Vagina (tissue), 2 donors: ENCODE measurements around the gene POLR3H.

Experiments
- POLR2A ChIP-seq, 2 donors: fragments of 450-650 bp; IDR thresholded peaks; one replicate each; pipeline ENCODE4 v1.6.1; 2017; ENCODE audit warnings: antibody characterized with exemption in 2 of 2, mild to moderate bottlenecking in 2 of 2, moderate library complexity in 2 of 2
- POLR2AphosphoS5 ChIP-seq, 2 donors: sonication (generic); formaldehyde crosslinking; IDR thresholded peaks; one replicate each; pipeline ENCODE4 v1.9.0; 2017; ENCODE audit warnings: antibody characterized with exemption in 2 of 2, mild to moderate bottlenecking in 2 of 2, low read depth in 1 of 2; ENCODE audit not compliant: insufficient read depth in 1 of 2
- TF ChIP-seq, protein P1 (sequence below), 3 experiments: fragments of 450-650 bp in 2 of 3; fragments of 200-600 bp in 1 of 3; sonication (generic) in 1 of 3; IDR thresholded peaks; one replicate each; pipeline ENCODE4 v1.5.1; 2017 to 2019; ENCODE audit warnings: antibody characterized with exemption in 3 of 3, mild to moderate bottlenecking in 2 of 3, moderate library complexity in 2 of 3

DNA sequence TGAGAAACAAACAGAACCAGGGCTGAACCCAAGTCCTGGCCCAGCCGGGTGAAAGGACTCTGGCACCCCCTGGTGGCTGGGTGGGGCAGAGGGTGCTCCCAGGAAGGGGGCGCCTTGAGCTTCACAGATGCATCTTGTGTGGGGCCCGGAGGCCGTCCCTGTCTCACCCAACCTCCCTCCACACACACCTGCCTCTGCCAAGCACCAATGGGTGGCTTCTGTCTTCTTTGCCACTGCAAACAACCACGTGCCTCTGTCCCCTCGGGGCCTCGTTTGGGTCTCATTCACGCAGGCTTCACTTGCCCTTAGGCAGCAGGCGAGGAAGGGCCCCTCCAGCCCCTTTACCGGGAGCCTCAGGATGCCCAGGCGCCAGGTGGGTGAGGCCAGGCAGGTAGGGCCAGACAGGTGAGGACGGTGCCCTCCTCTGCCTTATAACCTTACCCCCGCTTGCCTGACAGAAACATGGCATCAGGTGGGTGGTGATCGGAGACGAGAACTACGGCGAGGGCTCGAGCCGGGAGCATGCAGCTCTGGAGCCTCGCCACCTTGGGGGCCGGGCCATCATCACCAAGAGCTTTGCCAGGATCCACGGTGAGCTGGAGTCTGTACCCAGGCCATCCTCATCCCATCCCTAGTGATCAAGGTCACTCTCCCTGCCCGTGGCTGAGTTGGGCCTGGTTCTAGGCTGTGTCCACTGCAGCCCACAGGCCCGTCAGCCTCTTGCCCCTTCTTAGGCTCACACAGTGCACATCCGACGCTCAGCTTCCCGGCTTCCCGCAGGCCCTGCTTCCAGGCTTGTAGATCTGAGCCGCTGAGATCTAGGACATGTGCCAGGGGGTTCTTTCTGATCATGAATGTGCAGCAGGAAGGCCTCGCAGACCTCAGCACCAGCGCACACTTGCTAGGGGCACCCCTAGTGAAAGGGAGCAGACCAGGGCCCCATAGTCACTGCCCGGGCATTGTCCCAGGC is 17.2 kb downstream of the POLR3H start:
- TF ChIP-seq, protein P1, sequence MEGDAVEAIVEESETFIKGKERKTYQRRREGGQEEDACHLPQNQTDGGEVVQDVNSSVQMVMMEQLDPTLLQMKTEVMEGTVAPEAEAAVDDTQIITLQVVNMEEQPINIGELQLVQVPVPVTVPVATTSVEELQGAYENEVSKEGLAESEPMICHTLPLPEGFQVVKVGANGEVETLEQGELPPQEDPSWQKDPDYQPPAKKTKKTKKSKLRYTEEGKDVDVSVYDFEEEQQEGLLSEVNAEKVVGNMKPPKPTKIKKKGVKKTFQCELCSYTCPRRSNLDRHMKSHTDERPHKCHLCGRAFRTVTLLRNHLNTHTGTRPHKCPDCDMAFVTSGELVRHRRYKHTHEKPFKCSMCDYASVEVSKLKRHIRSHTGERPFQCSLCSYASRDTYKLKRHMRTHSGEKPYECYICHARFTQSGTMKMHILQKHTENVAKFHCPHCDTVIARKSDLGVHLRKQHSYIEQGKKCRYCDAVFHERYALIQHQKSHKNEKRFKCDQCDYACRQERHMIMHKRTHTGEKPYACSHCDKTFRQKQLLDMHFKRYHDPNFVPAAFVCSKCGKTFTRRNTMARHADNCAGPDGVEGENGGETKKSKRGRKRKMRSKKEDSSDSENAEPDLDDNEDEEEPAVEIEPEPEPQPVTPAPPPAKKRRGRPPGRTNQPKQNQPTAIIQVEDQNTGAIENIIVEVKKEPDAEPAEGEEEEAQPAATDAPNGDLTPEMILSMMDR (IDR thresholded peaks at IDR 0.05) = peak; percentile 48 to 68 (median 49)
- TF ChIP-seq POLR2A (IDR thresholded peaks at IDR 0.05) (no peak), POLR2AphosphoS5 (IDR thresholded peaks at IDR 0.05; ENCODE audit: insufficient read depth in 1 of 2, low read depth in 1 of 2) (no peak)
